HG03571 (cell line): ENCODE measurements around the gene DACH1.
"Not testable (repeated sequence)": the region's sequence is repeated elsewhere in the genome, so short reads cannot be mapped to it uniquely, and the experiment has no call there.

Experiments used
- ATAC-seq: cut with Tn5 transposase; IDR thresholded peaks from one replicate; pipeline ENCODE4 v1.9.1; 2021; ENCODE audit not compliant: unreplicated experiment

DACH1 gene

GRCh38 chr13:71866335-71867130, 471 bp downstream of the DACH1 start:
- no peak for ATAC-seq

GRCh38 chr13:71865874-71866334, 1.1 kb downstream of the DACH1 start:
- no peak for ATAC-seq

GRCh38 chr13:71864986-71865873, 1.8 kb downstream of the DACH1 start:
- ATAC-seq: no peak

DNA sequence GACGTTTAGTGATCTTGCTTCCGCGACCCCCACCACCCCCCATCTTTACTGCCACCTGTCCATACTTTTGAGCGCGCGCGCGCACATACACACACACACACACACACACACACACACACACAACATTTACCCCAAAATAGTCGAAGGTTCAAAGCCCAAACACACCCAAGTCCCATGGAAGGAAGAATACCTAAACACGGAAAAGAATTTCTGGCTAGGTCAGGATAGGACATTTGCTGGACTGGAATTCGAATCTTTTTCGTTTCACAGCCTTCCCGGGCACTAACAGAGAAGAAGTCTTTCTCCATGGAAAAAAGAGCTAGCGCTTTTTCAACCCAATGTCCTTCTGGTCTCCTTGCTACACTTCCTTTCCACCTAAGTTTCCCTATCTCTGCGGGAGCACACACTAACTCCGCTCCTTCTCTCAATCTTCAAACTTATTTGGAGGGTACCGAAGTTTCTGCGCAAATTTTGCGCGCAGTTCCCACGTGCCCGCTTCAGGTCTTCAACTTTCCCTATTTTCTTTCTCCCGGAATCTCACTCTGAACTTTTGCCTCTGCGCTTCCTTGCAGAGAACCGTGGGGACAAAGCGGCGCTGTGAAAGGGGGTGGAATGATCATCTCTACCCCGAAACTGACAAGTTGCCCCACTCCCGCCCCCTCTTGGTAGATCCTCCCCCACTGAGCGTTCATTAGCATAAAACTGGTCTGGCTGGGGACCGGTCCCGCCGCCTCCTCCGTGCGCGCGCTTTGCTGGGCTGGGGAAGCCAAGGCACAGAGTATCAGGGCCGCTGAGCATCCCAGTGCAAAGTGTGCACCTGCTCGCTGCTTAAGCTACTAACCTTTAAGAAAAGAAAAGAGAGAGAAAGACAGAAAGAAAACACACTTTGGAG, 2.7 kb downstream of the DACH1 start:
- no peak for ATAC-seq

- no peak for ATAC-seq
Observed at GRCh38 chr13:71863254-71863865, 3.6 kb downstream of the DACH1 start.

DNA sequence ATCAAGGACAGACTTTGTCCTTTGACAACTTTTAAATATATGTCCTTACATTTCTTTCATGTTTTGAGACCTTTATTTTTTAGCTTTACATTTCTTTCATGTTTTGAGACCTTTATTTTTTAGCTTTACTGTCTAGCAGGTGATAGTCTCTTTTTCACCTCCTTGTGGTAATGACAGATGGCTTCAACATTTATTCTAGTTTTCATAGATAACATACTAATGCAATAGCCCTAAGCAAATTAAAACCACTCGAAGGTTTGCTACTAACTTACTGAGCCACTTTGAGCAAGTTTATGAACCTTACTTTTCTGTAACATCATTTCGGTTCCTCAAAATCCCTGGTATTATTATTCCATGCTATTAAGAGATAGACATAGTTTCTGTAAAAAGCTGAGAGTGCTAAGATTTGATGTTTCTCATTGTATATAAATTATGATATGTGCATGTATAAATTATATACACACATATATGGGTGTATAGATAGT, 4.5 kb downstream of the DACH1 start:
- no peak for ATAC-seq

- no peak for ATAC-seq
Observed at GRCh38 chr13:71861769-71862458, 5.1 kb downstream of the DACH1 start.

DNA sequence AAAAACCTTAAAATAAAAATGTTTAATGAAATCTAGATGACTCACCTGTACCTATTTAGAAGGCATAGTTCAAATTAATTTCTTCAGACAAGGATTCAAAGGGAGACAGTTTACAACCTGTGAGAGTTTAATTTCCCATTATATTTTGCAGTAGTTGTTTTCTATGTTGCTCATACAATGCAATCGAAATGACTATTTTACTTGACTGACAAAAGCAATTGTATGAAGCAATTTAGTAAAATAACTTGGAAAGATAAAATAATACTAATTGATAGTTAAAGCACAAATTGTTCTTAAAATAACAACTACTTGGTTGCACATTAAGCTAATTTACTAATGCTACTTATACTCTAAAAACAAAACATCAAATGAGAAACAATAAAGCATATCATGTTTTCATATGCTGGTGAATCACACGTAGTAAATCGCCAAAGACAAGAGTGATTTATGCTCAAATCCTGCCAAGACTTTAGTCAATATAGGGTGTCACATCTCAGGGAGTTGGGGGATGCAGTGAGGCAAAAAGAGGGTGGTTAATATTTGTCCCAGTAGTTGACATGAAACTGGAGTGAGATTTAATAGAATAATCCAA, 6.4 kb downstream of the DACH1 start:
- ATAC-seq: no peak

DNA sequence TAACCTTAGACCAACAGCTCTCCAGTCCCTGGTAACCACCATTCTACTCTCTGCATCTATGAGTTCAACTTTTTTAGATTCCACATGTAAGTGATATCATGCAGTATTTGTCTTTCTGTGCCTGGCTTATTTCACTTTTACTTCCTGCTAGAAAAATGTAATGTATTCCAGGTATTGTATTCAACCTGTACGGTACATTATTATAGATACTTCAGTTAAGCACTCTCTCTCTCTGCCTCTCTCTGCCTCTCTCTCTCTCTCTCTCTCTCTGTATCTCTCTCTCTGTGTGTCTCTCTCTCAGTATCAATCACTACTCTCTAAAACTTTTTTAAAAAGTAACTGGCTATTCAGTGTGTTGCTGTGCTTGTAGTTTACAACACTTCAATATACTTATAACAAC, 8.4 kb downstream of the DACH1 start:
- ATAC-seq: no peak

GRCh38 chr13:71856548-71857043, 10.4 kb downstream of the DACH1 start:
- no peak for ATAC-seq

GRCh38 chr13:71854401-71854800, 12.6 kb downstream of the DACH1 start:
- no peak for ATAC-seq

- no peak for ATAC-seq
Observed at GRCh38 chr13:71853725-71854124, 13.3 kb downstream of the DACH1 start.

GRCh38 chr13:71852736-71853135, 14.3 kb downstream of the DACH1 start:
- ATAC-seq: no peak

- no peak for ATAC-seq
Observed at GRCh38 chr13:71851498-71852409, 15.2 kb downstream of the DACH1 start.

GRCh38 chr13:71842003-71842402, 25.0 kb downstream of the DACH1 start:
- ATAC-seq: no peak

DNA sequence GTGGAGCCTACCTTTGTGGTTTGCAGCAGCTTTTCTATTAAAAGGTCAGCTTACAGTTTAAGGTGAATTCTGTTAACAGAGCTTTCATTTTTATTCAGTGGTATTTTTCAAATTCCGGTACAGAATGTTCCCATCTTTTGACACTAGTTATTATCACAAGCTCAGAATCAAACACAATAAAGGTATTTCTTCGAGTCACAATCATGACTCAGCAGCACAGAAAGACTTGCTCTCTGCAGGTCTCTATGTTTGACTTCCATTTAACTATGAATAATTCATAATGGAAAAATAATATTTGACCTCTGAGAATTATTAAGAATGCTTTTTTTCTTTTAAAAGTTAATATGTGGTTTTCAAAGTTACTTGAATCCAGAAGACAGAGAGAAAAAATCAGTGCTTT, 28.2 kb downstream of the DACH1 start:
- ATAC-seq: no peak

GRCh38 chr13:71837582-71837981, 29.4 kb downstream of the DACH1 start:
- not testable (repeated sequence) for ATAC-seq

DNA sequence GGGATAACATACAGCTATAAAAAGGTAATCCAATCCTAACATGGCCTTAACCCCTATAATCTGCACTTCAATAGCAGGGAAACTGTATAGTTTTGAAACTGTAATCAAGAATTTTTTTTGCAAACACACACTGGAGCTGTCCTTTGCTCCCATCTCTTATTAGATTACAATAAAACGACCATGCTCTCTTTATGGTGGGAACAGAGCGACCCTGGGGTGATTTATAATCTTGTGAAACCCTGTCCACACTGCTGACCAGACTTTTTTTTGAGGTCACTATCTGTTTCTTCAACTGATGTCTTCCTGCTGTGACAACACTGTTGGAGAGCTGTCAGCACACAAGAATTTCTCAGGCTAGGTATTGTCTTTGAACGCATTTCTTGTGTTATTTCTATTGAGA, 35.3 kb downstream of the DACH1 start:
- no peak for ATAC-seq
